ENCODE results near the gene PRXL2A.

Gene PRXL2A

DNA sequence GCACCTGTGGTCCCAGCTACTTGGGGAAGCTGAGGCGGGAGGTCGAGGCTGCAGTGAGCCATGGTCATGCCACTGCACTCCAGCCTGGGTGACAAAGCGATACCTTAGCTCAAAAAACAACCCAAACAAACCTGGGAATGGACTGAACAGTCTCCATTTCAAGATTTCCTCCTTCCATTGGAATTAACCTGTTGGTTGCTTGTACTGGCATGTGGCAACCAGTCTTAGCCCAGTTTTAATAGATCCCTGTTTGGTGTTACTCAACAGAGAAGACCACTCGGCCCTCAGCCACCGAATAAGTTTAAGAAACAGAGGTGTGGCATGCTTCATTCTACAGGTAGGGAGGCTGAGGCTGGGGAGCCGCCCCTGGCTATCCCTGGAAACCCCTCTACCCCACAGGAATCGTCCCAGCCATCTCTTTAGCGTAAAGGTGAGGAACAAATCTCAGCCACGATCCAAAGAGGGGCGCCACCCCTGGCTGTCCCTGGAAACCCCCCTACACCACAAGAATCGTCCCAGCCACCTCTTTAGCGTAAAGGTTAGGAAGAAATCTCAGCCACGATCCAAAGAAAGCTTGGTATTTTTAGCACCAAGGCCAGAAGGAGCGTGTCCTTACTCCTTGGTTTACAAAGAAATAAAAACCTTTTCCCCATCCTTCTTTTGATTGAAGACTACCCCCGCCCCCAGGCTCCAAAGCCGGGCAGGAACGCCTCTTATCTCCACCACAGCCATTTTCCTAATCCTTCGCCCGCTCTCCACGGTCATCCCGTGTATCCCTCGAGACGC, 44.9 kb downstream of the PRXL2A start:
- no peak for DNase-seq (ENCODE audit: low spot score)
- TF ChIP-seq, protein P1, sequence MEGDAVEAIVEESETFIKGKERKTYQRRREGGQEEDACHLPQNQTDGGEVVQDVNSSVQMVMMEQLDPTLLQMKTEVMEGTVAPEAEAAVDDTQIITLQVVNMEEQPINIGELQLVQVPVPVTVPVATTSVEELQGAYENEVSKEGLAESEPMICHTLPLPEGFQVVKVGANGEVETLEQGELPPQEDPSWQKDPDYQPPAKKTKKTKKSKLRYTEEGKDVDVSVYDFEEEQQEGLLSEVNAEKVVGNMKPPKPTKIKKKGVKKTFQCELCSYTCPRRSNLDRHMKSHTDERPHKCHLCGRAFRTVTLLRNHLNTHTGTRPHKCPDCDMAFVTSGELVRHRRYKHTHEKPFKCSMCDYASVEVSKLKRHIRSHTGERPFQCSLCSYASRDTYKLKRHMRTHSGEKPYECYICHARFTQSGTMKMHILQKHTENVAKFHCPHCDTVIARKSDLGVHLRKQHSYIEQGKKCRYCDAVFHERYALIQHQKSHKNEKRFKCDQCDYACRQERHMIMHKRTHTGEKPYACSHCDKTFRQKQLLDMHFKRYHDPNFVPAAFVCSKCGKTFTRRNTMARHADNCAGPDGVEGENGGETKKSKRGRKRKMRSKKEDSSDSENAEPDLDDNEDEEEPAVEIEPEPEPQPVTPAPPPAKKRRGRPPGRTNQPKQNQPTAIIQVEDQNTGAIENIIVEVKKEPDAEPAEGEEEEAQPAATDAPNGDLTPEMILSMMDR (IDR thresholded peaks at IDR 0.05; ENCODE audit: extremely low read depth, missing control alignments), result no peak

DNA sequence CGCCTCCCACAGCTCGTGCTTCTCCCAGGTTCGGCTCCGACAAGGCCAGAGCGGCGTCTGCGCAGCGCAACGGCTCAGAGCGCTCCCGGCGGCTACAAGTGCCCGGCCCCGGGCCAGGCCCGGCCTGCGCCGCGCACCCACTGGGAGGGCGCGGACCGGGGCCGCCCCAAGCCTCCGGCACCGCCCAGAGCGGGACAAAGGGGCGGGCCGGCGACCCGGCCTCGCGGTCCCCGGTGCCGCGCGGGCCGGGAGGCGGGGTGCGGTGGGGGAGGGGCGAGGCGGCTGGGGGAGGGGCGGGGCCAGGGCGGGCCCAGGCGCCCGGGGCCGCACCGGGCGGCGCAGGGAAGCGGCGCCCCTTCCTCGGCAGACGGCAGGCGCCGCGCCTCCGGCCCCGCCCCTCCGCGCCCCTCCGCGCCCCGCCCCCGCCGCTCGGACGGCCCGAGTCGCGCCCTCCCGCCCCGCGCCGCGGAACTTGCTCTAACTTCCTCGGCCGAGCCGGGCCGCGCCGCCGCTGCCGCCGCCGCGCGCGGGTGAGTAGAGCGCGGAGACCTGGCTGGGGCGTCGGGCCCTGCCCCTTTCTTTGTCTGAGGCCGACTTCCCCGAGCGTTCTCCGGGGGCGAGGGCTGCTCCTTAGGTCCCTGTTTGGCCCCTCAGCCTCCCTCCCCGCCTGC, 45.6 kb downstream of the PRXL2A start, which contains the start of gene TSPAN14:
TSPAN14 (plus strand) TSS at position 469 of the 671 bp plus-strand sequence. CDS start 34,924 bp downstream, outside the sequence.
- DNase-seq (ENCODE audit: low spot score), result peak; percentile 96
- TF ChIP-seq, protein P1 (IDR thresholded peaks at IDR 0.05; ENCODE audit: extremely low read depth, missing control alignments), result no peak

GRCh38 chr10:80454513-80455460, 46.4 kb downstream of the PRXL2A start:
- peak; percentile 62 for DNase-seq (ENCODE audit: low spot score)
- TF ChIP-seq, protein P1 (IDR thresholded peaks at IDR 0.05; ENCODE audit: extremely low read depth, missing control alignments), result no peak

DNA sequence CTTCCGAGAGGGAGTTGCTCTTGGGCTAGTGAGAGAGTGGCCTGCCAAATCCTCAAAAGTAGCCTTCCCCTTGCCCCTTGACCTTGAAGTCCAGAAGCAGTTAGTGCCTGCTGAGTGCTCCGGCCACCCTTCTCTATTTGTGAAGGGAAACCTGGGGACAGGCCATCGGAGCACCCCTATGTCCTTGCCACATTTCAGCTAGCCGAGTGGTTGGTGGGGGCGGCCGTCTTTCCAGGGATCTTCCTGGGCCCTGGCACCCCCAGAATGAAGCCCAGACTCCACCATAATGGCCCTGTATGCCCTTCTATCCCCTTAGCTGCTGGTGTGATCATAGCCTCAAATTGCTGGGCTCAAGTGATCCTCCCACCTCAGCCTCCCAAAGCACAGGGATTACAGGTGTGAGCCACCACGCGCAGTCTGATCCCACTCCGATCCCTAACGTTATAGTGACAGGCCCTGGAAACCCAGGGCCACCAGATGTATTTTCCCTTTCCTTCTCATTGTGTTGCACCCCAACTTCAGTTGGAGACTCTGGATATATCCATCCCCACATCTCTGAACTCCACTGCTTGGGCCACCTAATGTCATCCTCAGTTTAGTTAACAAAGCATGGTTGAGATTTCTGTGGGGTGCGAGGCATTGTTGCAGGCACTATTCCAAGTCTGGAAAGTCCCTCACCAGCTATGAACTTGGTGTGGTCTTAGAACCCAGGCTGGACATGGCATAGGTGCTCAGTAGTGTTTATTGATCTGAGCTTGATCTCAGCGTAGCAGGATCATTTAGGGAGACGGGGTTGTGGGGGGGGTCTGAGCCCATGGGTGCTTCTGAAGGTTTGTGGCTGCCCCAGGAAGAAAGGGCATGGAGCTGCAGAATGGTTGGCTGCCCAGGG, 47.4 kb downstream of the PRXL2A start:
- TF ChIP-seq, protein P1 (IDR thresholded peaks at IDR 0.05; ENCODE audit: extremely low read depth, missing control alignments), result no peak
- DNase-seq (ENCODE audit: low spot score), result no peak

GRCh38 chr10:80457554-80458262, 49.4 kb downstream of the PRXL2A start:
- TF ChIP-seq, protein P1 (IDR thresholded peaks at IDR 0.05; ENCODE audit: extremely low read depth, missing control alignments), result no peak
- DNase-seq (ENCODE audit: low spot score), result no peak

GRCh38 chr10:80458263-80458625, 49.9 kb downstream of the PRXL2A start:
- TF ChIP-seq, protein P1 (IDR thresholded peaks at IDR 0.05; ENCODE audit: extremely low read depth, missing control alignments), result no peak
- no peak for DNase-seq (ENCODE audit: low spot score)
